ENCODE measurements around the gene RCAN3.

GRCh38 chr1:24555591-24556413 lies 53.2 kb downstream of the RCAN3 start, which contains the start of gene NCMAP:
- TF ChIP-seq CEBPB (IDR thresholded peaks at IDR 0.05; ENCODE audit: low read depth, low read length): no peak
- TF ChIP-seq CTCF (conservative IDR thresholded peaks at IDR 0.05; ENCODE audit: low read depth, low read length): no peak
- no peak for TF ChIP-seq MAFK (IDR thresholded peaks at IDR 0.05; ENCODE audit: low read depth, low read length)
- no peak for TF ChIP-seq RAD21 (IDR thresholded peaks at IDR 0.05; ENCODE audit: low read length)
- no peak for TF ChIP-seq POLR2A (IDR thresholded peaks at IDR 0.05; ENCODE audit: low read depth, low read length)
- TF ChIP-seq ELK1 (IDR thresholded peaks at IDR 0.05; ENCODE audit: borderline replicate concordance, low read depth, low read length): no peak

Measured in IMR-90 (cell line).